NCI-H1436 treated with DMSO at 0.1 percent for 48 hours (cell line): ENCODE measurements around the gene SRXN1.

Source experiments
- DNase-seq: peaks from one replicate; lab custom pipeline; 2025; lab: John Stamatoyannopoulos, UW

The SRXN1 gene

DNA sequence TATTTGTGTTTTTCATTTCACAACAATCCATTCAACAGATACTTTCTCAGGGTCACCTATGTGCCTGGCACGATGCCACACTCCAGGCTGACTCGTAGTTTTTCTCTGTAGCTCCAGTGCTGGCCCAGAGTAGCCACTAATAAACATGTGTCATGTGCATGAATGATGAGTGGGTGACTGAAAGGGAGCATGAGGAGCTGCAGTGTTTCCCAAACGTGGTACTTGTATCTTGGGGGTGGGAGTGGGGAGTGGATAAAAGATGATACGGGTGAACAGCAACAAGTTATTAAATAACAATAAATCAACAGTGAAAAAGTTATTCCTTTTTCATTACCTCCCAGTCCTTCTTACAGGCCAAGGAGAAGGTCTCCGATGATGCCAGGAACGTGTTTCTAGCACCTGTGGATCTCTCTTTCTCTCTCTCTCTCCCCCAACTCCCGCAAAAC lies 17.1 kb downstream of the SRXN1 start:
- DNase-seq = no peak

DNA sequence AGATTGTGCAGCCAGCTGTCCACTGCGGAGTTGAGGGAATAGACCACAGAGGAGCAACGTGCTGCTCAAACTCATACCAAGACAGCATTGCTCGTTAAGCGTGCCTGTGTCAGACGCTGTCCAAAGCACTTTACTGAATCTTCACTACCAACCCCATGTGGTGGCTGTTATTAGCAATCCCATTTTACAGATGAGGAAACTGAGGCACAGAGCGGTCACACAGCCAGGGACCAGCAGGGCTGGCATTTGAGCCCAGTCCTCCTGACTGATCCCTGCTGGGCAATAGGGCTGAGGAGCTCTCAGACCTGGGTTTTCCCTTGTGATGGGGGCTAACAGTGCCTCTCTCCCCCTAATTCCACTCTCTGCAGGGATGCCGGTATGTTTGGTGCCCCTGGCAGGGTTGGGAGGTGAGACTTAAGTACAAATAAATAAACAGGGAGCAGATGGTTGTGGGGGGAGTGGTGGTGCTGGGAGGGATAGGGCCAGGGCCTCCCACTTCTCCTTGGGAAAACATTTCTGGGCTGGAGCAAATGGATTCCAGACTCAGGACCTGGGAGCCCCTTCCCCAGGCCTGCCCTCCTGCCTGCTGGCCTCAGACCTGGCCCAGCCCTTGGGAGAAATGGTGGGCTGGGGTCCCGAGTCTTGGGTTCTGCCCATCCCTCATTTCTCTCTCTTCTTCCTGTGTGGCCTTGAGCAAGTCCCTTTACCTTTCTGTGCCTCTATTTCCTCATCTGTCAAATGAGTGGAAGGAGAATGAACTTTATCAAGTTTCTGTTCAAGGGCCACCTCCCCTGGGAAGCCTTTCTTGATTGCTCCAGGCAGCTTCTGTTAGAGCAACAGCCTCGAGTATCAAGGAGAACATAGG lies 17.7 kb downstream of the SRXN1 start:
- DNase-seq = no peak

- DNase-seq = no peak
These were observed 18.7 kb downstream of the SRXN1 start for GRCh38 chr20:634148-634925.

DNA sequence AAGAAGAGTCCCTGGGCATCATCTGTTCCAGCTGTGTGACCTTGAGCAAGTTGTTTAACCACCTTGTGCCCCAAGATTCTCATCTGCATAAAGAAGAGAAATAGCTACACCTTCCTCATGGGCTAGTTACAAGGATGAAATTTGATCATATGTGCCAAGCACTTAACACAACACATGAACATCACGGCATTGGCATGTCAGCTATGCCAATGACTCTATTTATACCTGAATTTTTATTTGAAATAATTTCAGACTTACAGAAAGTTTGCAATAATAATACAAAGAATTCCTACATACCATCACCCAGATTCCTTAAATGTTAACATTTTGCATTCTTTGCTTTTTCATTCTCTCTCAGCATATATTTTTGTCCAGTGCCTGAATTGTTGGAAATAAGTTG lies 21.9 kb downstream of the SRXN1 start:
- no peak for DNase-seq

- no peak for DNase-seq
These were observed 26.4 kb downstream of the SRXN1 start for GRCh38 chr20:626579-626978.

DNA sequence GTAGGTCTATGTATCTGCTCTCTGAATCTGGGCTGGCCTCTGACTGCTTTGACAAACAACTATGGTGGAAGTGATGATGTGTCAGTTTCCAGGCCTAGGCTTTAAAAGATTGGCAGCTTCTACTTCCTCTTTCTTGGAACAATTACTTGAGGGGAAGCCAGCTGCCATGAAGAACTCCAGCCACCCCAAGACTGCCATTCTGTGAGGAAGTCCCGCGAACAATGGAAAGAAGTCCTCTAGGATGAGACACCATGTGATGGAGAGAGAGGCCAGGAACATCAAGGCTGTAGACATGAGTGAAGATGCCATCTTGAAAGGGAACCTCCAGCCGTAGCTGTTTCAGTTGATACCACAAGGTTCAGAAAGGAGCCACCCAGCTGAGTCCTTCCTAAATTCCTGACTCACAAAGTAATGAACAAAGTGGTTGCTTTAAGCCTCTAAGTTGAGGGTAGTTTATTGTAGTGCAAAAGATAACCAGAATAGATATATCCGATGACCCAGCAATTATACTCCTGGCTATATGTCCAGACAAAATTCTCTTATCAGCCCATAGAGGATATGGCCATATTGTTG lies 27.6 kb downstream of the SRXN1 start:
- no peak for DNase-seq

- no peak for DNase-seq
These were observed 29.3 kb downstream of the SRXN1 start for GRCh38 chr20:623704-624103.

GRCh38 chr20:623021-623420 lies 30.0 kb downstream of the SRXN1 start:
- no peak for DNase-seq

DNA sequence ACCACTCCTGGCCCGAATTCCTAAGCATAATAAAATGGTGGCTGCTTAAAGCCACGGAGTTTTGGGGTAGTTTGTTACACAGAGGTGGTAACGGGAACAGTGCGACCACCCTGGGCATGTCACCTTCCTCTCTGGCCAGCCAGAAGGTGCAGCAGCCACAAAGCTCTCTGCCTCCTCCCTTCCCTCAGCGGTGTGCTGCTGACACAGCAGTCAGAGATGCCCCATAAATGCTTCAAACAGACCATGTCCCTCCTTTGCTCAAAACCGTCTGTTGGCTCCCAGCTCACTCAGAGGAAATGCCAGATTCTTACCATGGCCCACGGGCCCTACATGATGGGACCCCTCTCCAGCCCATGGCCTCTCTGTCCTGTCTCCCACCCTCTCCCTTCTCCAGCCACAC lies 30.8 kb downstream of the SRXN1 start:
- DNase-seq = no peak

DNA sequence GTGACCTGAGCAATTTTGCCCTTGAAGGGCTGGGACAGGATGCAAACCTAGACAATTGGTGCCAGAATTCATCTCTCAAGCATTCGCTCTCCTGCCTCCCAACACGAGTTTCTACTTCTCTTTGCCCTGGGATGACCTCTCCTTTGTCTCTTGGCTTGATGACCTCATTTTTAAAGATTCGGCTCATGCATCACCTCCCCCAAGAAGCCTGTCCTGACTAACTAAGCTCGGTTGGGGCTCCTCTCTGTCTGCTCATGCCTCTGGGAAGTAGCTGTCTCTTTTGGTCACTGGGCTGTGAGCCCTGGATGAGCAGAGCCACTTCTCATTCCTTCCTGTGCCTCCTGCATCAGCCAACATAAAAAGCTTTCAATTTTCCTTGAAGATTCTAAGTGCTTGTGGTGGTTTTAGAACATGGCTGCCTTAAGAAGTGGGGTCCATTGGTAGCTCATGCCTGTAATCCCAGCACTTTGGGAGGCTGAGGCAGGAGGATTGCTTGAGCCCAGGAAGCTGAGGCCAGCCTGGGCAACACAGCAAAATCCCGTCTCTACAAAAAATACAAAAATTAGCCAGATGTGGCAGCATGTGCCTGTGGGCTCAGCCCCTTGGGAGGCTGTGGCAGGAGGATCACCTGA lies 31.8 kb downstream of the SRXN1 start:
- no peak for DNase-seq

DNA sequence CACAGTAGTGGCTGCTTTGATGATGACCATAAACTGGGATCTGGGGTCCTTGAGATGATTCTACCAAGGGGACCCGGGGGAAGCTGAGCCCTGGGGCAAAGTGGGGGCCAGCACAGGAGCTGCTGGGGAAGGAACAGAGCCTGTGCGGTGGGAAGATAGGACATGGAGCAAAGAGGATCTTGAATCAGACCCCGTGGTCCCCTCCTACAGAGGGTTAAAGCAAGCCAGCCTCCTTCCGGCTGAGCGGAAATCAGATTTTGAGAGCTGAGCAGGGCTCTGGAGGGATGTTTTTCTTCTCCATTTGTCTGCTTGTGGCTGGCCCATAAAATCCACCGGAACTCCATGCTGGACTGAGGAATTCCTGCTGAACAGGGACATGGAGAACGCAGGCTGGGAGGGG lies 32.8 kb downstream of the SRXN1 start:
- no peak for DNase-seq

GRCh38 chr20:618980-619379 lies 34.0 kb downstream of the SRXN1 start:
- DNase-seq = no peak

DNA sequence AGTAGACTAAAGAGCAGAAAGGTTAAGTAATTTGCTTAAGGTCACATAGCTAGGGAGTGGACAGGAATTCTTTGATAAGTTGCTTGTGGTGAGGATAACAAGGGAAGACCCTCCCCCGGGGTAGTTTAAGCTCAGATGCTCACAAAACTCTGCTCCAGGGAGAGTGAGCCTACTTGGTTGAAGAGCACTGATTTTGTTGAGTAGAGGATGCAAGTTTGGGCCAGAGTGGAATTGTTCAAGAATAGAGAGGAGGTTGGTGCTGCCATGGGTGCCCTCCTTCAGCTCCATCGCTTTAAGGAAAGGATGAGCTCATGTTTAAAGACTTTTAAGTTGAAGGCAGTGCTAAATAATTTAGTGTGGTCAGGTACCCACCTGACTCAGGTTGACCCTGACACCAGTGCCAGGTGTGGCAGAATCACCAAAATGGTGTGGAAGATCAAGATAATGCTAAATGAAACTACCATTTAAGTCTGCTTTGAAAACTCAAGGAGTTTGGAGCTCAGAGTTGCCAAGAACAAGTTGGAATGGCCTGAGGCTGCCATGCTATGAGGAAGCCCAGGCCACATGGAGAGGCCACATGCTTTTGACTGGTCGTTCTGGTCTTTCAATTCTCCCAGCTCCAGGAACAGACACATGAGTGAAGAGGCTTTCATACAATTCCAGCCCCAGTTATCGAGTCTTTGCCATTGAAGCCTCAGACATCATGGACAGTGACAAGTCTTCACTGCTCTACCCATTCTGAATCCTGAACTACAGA lies 34.9 kb downstream of the SRXN1 start:
- no peak for DNase-seq

DNA sequence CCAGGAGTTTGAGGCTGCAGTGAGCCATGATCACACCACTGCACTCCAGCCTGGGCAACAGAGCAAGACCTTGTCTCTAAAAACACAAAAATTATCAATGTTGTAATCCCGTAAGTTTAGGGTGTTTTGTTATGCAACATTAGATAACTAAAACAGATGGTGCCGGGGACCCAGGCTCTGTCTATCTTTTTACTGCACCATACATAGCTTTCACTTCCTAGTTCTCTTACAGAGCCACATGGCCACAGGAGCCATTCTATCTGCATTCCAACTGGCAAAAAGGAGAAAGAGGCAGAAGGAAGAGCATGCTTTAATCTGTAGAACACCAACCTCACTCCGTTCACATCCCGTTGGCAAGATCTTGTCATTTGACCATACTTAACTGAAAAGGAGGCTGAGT lies 37.5 kb downstream of the SRXN1 start:
- no peak for DNase-seq

DNA sequence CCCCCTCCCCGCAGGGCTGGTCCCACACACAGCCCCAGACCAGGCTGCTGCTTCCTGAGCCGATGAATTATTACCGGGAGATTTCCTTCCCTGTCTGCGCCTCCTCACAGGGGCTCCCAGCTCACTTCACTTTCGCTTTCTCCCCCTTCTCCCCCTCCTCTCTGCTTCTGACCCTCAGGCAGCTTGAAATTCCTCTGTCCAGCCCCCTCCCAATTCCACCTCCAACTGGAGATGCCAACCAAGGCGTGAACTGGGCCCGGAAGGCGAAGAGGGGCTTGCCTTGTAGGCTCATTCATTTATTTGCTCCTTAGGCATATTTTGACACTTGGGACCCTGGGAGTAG lies 41.2 kb downstream of the SRXN1 start:
- DNase-seq = no peak

- no peak for DNase-seq
These were observed 41.8 kb downstream of the SRXN1 start for GRCh38 chr20:611047-611842.

DNA sequence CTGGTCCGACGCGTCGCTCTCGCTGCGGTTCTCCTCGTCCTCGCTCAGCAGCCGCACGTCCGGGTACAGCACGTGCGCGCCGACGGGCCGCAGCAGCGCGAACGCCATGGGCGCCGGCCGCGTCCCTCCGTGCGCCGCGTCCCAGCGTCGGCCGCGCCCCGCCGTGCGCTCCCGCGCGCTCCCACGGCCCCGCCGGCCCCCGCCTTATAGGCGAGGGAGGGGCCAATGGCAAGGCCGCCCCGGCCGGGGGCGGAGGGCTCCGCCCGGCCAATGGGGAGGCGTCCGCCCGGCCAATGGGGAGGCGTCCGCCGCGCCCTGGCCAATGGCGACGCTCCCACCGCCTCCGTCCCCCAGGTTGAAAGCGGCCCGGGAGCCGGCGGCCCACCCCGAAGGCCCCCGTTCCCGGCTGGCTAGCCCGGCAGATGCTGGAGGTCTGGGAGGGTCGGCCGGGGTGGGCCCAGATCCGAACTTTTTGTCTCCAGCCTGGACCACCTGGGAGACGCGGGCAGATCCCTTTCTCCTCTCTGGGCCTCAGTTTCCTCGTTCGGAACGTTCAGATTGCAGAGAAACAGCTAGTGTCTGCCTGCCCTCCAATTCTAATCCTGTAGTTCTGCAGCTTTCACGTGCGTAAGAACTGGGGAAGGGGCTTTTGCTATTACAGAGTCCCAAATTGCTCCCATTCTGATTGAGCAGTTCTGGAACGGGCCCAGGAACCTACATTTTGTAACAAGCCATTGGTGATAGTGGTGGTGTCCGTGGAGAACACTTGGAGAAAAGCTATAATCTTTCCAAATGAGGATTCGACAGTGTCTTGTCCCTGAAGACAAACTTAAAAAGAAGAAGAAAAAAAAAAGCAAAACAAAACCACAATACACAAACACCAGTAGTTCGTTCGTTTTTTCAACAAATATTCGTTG lies 42.6 kb downstream of the SRXN1 start, which contains the start of gene TCF15:
TCF15 (minus strand) TSS at position 180 of the 917 bp plus-strand sequence; CDS start at position 108, 72 bp downstream.
- no peak for DNase-seq

DNA sequence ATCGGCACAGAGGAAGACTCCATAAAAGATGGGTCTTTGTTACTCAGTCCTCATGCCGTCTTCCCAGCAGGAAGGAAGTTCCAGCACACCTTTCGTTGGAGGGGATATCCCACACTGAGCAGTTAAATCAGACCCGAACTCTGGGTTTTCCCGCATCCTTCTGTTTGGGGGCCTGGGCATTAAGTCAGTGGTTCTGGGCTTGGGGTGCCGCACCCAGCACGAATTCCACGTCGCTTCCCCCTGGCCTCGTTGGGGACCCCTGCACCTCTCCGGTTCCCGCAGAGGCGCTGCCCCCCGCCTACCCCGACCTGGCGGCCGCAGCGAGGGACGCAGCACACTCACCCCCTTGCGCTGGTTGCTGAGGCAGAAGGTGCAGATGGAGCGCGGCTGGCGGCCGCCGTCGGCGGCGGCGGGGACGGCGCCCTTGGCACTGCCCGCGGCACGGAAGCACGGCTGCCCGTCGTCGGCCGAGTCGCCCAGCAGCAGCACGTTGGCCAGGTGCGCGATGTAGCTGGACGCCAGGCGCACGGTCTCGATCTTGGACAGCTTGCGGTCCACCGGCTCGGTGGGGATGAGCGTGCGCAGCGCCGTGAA lies 43.5 kb downstream of the SRXN1 start:
- no peak for DNase-seq

DNA sequence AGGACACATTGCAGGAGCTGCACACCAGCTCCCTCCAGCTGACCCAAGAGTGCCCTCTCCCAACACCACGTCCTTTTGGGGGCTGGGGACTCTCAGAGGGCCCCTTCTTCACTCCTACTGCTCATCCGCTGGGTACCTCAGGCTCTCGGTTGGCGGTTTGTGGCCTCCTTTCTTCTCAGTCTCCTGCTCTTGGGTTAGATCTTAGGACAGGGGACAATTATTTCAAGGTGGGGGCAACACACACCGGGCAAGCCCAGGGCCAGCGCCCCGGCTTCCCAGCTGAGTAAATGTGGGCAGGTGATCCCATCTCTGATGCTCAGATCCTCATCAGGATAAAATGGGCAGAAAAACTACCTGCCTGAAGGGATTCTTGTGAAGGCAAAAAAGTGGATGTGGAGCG lies 44.0 kb downstream of the SRXN1 start:
- no peak for DNase-seq
